GM21390 (cell line): Measurements from ENCODE around the gene RASGRF1.
"Not testable (repeated sequence)": the region's sequence is repeated elsewhere in the genome, so short reads cannot be mapped to it uniquely, and the experiment has no call there.

ENCODE experiments used
- ATAC-seq: cut with Tn5 transposase; IDR thresholded peaks from one replicate; pipeline ENCODE4 v1.9.1; 2021; ENCODE audit not compliant: unreplicated experiment

The RASGRF1 gene

GRCh38 chr15:79090487-79091203 is at the start of gene RASGRF1:
TSS of gene RASGRF1 (minus strand) at chr15:79090780. CDS start at chr15:79090498, 282 bp downstream.
- ATAC-seq = no peak

GRCh38 chr15:79136434-79137046 is 46.0 kb upstream of the RASGRF1 start:
- ATAC-seq = no peak

GRCh38 chr15:79133309-79133708 is 42.7 kb upstream of the RASGRF1 start:
- no peak for ATAC-seq

DNA sequence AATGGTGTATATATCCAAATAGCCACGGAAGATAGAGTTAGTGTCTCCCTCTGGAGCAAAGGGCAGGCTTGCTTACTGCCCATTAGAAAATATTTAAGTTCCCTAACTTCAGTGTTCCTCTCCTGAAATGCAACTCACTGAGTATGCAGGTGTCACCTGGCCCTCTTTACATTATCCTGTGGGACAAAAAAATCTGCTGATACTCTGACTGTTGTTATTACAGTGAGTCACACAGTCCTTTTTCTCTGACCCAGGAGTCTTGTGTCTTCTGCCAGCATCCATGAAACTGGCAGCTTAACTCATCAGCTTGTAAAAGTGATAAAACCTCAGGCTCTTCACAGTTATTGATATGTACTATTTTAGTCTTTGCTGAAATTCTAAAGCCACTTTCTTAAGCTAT is 42.2 kb upstream of the RASGRF1 start:
- no peak for ATAC-seq

DNA sequence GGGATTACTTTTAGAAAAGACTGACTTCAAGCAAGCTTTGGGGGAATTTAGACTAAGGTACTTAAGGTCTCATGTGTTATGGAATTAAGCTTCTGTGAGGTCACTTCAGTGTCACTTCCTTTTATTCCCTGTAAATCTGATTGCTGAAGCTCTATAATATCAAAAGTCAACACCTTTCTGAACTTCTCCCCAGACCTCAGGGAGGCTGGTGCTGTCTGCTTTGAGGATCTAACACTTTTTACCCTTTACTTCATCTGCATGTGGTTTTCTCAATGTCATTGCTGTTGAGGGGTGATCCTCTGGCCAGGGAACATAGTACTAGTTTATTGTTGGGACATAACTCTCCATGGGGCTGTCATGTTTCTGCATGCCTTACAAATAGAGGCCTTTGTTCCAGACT is 41.8 kb upstream of the RASGRF1 start:
- no peak for ATAC-seq

DNA sequence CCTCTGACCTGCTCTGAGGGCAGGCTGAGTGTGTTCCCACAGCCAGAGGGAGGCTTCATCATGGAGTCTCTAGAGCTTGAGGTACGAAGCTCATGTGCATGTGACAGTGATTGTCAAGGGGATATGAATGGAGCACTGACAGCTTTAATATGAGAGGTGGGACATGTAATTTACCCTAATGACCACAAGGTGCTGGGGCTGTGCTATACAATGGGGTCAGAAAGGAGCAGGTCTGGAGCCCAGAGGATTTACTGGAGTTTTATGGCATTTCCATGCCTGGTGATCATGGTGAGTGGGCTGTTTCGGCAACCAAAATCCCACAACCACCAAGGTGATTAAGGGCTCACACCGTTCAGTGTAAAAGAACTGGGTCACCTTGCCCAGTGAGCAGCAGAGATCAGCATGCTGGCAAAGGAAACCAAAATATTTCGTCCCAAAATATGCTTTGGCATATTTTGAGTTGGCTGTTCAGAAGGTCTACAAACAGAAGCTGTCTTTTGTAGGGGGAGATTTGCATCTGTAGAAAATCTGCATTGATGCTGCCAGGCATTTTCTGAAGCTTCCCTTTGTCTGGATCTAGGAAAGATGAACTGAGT is 40.1 kb upstream of the RASGRF1 start:
- no peak for ATAC-seq

DNA sequence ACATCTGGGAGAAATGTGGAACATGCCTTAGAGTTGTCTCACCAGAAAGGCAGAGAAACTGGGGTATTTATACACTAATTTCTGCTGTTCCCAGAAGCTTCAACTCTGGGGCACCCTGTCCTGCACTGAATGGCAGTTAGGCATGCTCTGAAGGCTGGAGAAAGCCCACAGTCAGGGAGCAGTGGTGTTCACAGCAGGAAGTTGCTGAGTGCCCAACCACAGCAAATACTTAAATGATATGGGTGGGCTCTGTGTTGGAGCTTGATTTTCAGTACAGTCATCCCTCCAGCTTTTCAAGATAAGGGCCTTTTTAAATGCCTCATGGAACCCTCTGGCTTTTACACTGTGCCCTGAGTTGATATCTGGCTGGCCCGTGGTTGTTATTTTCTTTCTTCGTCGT is 38.7 kb upstream of the RASGRF1 start:
- no peak for ATAC-seq

DNA sequence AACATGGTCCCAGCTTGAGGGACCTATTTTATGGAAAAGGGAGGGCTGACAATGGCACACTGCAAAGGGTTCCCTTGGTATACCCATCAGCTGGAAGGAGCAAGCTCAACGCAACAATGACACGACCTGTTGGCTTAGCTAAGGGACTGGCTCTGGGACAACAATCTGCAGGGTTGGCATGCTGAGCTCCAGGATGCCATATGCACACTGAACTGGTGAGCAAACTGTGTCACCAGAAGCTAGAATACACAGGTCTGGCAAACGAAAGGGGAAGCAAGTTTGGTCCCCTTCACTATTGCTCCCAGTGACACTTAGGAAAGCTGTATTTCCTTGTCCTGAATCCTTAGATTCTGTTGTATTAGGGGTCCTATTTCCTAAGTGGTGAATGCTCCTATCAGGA is 38.0 kb upstream of the RASGRF1 start:
- ATAC-seq = no peak

GRCh38 chr15:79124388-79124787 is 33.8 kb upstream of the RASGRF1 start:
- no peak for ATAC-seq

GRCh38 chr15:79122991-79123390 is 32.4 kb upstream of the RASGRF1 start:
- no peak for ATAC-seq

DNA sequence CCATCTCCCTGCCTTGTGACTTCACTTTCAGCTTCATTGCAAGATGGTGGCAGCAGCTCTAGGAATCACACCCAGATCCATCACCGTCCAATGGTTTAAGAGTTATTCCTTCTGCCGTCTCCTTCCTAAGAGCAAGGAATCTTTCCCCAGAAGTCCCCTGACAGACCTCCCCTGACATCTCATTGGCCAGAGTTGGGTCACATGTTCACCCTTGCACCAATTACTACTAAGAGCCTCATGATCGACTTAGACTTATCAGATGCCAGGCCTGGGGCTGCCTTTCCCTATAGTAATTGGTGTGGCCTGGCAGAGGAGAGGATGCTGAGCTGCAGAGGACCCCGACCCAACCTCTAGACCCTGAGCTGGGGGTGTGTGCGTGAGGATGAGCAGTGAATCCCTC is 31.8 kb upstream of the RASGRF1 start:
- no peak for ATAC-seq

DNA sequence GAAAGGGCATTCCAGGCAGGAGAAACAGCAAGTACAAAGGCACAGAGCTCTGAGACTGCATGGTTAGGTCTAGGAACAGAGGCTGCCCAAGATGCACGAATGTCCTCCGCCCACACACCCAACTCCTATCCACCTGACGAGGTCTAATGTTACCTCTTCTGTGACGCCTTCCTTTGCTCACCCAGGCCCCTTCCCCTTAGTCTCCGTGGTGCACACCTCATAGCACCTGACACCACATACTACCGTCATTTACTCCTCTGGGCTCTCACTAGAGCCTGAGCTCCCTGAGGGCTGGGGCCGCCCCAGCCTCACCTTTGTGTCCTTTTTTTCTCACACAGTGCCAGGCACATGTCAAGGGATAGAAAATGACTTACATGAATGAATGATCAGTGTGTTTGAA is 31.0 kb upstream of the RASGRF1 start:
- ATAC-seq = no peak

DNA sequence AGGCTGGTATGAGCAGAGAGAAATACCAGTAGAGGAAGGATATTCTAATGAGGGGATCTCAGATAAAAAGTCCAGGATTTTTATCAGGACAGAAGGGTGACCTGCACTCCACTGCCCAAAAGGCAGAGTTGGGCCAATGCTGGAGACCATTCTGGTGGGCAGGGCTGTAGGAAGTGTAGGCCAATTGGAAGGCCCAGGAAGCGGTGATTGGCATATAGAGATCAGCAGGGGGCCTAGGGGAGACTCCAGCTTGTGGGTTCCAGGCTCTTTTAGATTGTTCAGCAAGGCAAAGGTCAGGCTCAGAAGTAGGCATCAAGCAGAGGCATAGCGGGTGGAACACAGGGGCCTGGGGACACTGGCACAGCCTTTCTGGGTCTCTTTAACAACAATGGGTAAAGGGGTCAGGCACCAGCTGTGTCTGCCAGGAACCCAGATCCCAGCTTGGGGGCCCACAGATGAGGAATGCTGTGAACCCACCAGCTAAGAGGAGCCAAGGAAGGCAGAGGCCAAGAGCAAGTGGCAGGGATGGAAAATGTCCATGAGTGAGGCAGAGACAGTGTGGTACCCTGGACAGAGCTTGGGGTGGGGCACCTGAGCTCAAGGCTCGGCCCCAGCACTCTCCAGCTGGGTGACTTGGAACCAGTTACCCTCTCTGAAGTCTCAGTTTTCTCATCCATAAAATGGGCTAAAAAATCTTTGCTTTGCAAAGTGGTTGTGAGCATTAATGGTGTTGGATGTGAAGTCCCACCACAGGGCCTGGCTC is 27.0 kb upstream of the RASGRF1 start:
- ATAC-seq = no peak

- no peak for ATAC-seq
These were observed 26.2 kb upstream of the RASGRF1 start for GRCh38 chr15:79116771-79117170.

- ATAC-seq = no peak
These were observed 25.5 kb upstream of the RASGRF1 start for GRCh38 chr15:79115986-79116665.

GRCh38 chr15:79113831-79114230 is 23.3 kb upstream of the RASGRF1 start:
- ATAC-seq = no peak

GRCh38 chr15:79111404-79111803 is 20.8 kb upstream of the RASGRF1 start:
- ATAC-seq = not testable (repeated sequence)

GRCh38 chr15:79105141-79105540 is 14.6 kb upstream of the RASGRF1 start:
- no peak for ATAC-seq

DNA sequence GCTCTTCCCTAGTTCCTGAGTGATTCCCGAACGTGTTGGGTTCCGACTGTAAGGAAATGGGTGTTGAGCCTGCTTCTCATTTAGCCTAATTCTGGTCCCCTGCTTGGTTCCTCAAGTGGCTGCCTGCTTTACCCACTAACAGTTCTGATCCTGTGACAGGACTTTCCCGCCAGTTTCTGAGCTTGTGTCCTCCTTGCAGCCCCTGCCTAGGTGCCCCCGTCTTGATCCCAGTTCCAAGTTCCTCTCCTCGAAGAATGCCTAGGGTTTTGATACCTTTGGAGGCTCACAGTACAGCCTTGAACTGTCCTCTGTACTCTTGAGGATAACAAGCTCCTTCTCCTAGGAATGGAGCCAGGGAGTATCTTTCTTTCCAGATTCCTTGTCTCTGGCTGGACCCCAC is 12.0 kb upstream of the RASGRF1 start:
- no peak for ATAC-seq

DNA sequence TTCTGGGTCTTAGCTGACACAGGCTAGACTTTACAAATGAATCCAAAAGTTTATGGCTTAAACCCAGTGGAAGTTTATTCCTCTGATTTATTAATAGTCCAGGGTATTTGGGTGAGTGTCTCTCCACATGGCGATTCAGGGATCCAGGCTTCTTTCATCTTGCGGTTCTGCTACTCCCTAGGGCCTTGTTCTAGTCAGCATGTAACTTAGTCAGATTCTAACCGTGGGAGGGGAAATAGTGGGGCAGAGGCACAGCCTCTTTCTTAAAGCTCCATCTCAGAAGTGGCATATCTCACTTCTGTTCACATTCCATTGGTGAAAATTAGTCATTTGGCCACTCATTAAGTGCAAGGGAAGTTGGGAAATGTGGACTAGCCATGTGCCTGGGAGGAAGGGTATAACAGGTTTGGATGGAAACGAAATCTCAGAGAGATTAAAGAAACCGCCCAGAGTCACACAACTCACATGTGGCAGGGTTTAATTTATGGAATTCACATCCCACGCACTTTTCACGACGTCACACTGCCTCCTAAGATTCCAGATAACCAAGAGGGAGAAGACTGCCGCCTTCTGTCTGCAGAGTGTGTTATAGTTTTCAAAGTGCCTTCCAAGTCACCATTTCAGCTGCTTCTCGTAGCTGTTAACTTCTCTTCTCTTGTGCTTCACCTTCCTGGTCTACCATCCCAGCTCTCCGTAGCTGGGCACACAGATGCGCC is 11.4 kb upstream of the RASGRF1 start:
- ATAC-seq = no peak

GRCh38 chr15:79099692-79100091 is 9.1 kb upstream of the RASGRF1 start:
- ATAC-seq = no peak
